Daoy (cell line): ENCODE data around the gene USP4. TPM values are rescaled to one million over a fixed set of nuclear protein-coding genes. Genes with fewer than 3 reads are reported as not detected.
"Not testable (repeated sequence)": the region's sequence is repeated elsewhere in the genome, so short reads cannot be mapped to it uniquely, and the experiment has no call there.

Experiments used
- DNase-seq: peaks from one replicate; pipeline ENCODE4 v3.0.0-alpha.2; 2015; ENCODE audit warnings: low read depth
- total RNA-seq: library from RNA; depleted of rRNA; stranded (reverse); fragments of >200 nt; shearing (Covaris generic); gene quantifications from 2 replicates; pipeline ENCODE4 v1.2.3, GENCODE V29; 2014

USP4 gene
- total RNA-seq, 1 experiment from 2014 or later: 8.9 TPM

DNA sequence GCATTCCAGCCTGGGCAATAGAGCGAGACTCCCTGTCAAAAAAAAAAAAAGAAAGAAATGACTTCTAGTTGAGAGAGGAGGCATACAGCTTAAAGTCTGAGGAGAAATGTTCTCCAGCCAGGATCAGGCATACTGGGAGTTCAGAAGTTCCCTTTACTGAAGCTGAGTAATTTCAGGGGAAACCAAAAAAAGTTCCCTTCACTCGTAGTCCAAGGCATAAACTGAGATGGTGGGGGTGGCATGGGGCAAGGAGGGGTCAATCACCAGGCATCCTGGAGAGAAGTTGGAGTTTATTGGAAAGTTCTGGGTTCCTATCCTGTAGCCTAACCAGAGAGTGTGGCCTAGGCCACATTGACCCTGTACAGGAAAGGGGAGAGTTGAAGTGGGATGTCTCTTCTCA, 12.4 kb upstream of the USP4 start:
- DNase-seq: no peak

DNA sequence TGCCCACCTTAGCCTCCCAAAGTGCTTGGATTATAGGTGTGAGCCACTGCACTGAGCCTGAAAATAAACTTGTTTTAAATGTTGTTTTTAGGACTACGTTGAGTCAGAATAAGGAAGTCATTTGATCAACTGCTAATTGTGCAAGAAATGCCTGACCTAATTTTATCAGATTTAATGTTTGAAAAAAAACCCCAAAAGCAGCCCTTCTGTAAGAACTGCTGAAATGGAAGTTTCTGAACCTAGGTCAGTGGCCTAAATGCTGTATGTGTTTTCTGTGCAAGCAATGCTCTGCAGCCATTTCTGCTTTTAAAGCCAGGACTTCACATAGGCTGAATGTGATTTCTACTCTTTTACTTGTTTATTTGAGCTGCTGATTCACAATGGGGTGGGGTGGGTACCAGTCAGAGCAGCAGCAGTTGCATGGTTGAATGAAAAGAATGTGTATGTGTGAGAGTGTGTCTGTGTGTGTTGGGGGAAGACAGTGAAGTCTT, 11.7 kb upstream of the USP4 start:
- peak; percentile 72 for DNase-seq

- DNase-seq: no peak
Measured at GRCh38 chr3:49349348-49350114, 9.7 kb upstream of the USP4 start.

- DNase-seq: not testable (repeated sequence)
Measured at GRCh38 chr3:49348361-49348760, 8.5 kb upstream of the USP4 start.

DNA sequence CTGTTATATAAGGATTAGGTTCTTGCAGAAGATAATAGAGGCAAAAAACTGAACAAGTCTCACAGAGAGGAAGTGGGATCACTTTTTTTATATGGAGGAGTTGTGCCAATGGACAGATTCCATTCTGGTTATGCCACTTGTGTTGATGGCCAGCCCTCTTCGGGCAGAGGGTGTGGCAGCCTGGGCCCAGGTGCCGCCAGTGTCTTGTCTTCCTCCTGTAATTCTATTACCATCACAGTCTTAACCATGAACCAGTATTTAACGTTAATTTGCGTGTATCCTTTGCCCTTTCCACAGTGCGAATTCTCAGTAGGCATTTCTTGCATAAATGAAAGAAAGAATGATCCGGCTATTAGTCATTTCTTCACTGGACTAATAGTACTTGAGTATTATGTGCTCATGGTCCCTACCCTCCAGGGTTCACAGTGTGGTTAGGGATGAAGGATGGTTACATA, 7.0 kb upstream of the USP4 start:
- DNase-seq: peak; percentile 43

- no peak for DNase-seq
Measured at GRCh38 chr3:49343163-49343562, 3.3 kb upstream of the USP4 start.

GRCh38 chr3:49341996-49342395, 2.1 kb upstream of the USP4 start:
- no peak for DNase-seq

DNA sequence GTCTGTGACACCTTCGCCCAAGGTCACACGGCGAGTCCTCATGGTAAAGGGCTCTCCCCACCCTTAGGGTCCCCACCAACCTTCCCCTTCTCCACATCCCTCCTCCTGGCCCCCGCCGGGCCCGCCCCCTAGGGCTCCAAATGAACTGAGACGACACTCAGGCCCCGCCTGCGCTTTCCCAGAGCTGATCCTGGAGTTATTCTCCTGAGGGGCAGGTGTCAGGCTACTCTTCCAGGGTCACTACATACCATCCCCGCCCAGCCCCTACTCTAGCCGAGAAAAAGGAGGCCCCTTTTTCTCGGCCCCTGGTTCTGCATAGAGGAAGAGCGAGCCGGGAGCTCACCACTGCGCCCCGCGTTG, 292 bp downstream of the USP4 start:
- DNase-seq: no peak

- no peak for DNase-seq
Measured at GRCh38 chr3:49333916-49334633, 5.8 kb downstream of the USP4 start.

GRCh38 chr3:49333091-49333490, 6.8 kb downstream of the USP4 start:
- DNase-seq: no peak

- DNase-seq: no peak
Measured at GRCh38 chr3:49329186-49329585, 10.7 kb downstream of the USP4 start.

DNA sequence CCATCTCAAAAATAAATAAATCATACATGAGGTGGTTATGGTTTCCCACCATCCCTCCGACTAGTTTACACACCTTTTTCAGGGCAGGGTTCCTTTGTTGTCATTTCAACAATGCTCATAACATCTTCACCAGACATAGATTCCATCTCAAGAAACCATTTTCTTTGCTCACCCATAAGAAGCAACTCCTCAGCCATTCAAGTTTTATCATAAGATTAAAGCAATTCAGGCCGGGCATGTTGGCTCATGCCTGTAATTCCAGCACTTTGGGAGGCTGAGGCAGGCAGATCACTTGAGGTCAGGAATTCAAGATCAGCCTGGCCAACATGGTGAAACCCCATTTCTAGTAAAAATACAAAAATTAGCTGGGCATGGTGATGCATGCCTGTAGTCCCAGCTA, 11.5 kb downstream of the USP4 start:
- DNase-seq: not testable (repeated sequence)

- DNase-seq: no peak
Measured at GRCh38 chr3:49327485-49327884, 12.4 kb downstream of the USP4 start.

GRCh38 chr3:49324768-49325167, 15.1 kb downstream of the USP4 start:
- no peak for DNase-seq

DNA sequence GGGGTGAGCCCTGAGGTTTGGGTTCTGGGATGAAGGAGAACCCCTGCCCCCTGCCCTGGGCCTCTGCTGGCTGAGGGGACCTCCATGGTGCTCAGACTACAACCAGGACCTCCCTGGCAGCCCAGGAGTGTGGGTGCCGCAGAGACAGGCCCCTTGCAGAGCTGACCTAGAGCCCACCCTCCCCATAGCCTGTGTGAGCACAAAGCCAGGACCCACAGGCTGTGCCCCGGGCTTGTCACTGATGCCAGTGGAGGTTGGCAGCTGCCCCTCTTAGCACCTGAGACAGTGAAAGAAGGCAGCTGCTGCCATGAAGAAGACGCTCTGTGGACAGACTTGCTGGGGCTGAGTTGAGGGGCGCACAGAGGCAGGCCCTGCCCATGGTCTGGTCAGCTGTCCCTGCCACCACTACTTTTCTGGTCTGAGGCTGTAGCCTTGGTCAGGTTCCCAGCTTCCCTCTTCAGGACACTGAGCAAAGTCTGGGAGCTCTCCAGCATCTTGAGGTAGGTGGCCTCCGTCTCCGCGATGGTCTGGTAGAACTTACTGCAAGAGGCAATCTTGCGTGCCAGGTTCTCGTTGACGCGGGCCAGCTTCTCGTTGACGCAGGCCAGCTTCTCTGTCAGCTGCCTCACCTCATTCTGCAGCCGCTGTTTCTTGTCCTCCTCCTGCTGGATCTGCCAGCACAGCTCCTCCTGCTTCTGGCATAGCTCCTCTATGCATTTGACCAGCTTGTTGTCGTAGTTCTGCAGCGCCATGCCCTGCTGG, 23.0 kb downstream of the USP4 start:
- DNase-seq: no peak

- no peak for DNase-seq
Measured at GRCh38 chr3:49313896-49314688, 25.8 kb downstream of the USP4 start.

- no peak for DNase-seq
Measured at GRCh38 chr3:49311283-49311682, 28.6 kb downstream of the USP4 start.

DNA sequence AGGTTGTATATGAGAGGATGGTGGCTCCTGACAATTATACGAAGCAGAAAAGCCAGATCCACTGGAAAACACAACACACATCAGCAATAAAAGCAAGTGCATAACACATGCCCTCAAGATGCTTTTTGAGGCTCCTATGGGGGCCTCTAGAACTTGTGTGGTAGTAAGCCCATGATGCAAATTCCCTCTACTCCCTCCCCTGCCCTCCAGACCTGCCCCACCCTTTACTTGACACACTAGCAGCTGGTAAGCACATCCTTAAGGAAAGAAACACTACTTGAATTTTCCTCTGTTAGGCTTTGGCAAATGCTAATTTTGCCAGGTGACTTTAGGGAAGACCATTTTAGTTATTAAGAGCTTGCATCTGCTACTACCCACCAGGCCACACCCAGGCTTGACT, 29.2 kb downstream of the USP4 start:
- DNase-seq: no peak

- no peak for DNase-seq
Measured at GRCh38 chr3:49305608-49306007, 34.2 kb downstream of the USP4 start.

GRCh38 chr3:49302613-49303012, 37.2 kb downstream of the USP4 start:
- DNase-seq: no peak

DNA sequence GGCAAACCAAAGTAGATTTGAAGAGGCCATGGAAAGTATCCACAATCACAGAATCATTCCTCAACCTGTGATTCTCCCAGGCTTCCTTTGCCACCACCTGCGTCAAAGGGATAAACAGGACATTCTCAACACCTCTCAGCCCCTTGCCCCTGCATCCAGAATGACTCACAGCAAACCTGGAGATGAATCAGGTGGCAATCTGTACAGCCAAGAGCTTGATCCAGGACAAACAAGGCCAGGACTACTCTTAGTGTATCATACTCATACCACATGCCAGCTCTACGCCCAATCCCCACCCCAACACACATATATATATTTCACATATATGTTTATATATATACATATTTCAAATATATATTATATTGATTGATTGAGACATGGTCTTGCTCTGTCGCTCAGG, 39.3 kb downstream of the USP4 start:
- no peak for DNase-seq

GRCh38 chr3:49298511-49298910, 41.3 kb downstream of the USP4 start:
- no peak for DNase-seq
